ENCODE measurements around the gene FFAR4. TPM values are rescaled to one million over a fixed set of nuclear protein-coding genes. Genes with fewer than 3 reads are reported as not detected.

FFAR4 gene
- total RNA-seq, 6 experiments from 2014 or later = 0.07 to 0.27 (median 0.19) TPM

DNA sequence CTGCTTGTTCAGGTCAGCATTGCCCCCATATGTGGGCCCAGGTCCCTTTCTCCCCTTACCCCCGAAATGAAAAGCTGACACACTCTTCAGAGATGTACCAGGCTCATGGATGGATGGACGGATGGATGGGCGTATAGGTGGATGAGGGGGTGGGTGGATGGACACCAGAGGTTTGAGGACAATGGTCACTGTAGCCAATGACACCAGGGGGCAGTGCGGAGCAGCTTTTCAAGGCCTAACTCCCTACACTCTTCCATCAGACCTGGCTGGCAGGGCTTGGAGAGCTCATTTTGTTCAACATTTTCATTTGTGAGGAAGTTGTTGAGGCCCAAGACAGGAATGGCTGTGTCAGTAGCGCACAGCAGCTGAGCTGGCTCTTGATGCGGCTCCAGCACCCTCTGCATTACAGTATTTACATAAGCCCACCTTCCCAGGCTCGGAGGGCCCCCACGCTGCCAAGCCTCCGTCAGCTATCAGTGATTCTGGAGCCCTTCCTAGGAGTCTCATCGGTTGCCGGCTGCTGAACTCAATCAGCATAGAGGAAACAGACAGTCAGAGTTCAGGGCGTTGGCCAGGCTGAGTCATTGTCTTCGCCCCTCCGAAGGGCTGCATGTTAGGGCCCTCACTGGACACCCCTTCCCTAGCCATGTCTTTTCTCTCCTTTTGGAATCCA is 11.6 kb upstream of the FFAR4 start:
- H3K4me3 ChIP-seq = no peak overlapping the region
- peak; percentile 90 to 98 (median 97) for ATAC-seq
- H3K4me1 ChIP-seq = peaks cover 0 to 6% (median 0%) of the 10 kb centered on the region in 4 donors
- no peaks in the 10 kb centered on the region for H3K9me3 ChIP-seq
- 26% methylated on average over 8 of the region's 14 CpGs for WGBS (ENCODE audit: insufficient coverage, low coverage, low lambda C conversion rate, missing lambda C conversion rate)
- TF ChIP-seq POLR2A (IDR thresholded peaks at IDR 0.05) (no peak), CTCF (IDR thresholded peaks at IDR 0.05) (peak; percentile 69 to 82 (median 78))
- DNase-seq = peak; percentile 80 to 84 (median 81)
- H3K36me3 ChIP-seq = no peaks in the 10 kb centered on the region
- no peak overlapping the region for H3K27ac ChIP-seq
- intact Hi-C loops (cut with DNase I) = loop anchor here in 1 of 2 donors (10.0 kb wide), 1 partner anchor 130 kb away; no protein-coding TSS in a partner anchor
- no peaks in the 10 kb centered on the region for H3K27me3 ChIP-seq

- DNase-seq = no peak
- no peak overlapping the region for H3K27ac ChIP-seq
- H3K4me1 ChIP-seq = no peaks in the 10 kb centered on the region
- intact Hi-C loops (cut with DNase I) = loop anchor here in 1 of 2 donors (10.0 kb wide), 1 partner anchor 125 kb away; no protein-coding TSS in a partner anchor
- 95% methylated on average over 5 of the region's 9 CpGs for whole genome bisulfite sequencing (ENCODE audit: insufficient coverage, low coverage, low lambda C conversion rate, missing lambda C conversion rate)
- H3K27me3 ChIP-seq = no peaks in the 10 kb centered on the region
- H3K4me3 ChIP-seq = no peak overlapping the region
- no peaks in the 10 kb centered on the region for H3K36me3 ChIP-seq
- no peaks in the 10 kb centered on the region for H3K9me3 ChIP-seq
- TF ChIP-seq POLR2A (IDR thresholded peaks at IDR 0.05) = no peak
- TF ChIP-seq CTCF (IDR thresholded peaks at IDR 0.05) = no peak
- ATAC-seq = no peak
Observed at GRCh38 chr10:93559490-93559889, 7.0 kb upstream of the FFAR4 start.

- no peak overlapping the region for H3K4me3 ChIP-seq
- no peaks in the 10 kb centered on the region for H3K36me3 ChIP-seq
- no peaks in the 10 kb centered on the region for H3K4me1 ChIP-seq
- WGBS (ENCODE audit: insufficient coverage, low coverage, low lambda C conversion rate, missing lambda C conversion rate) = 90% methylated on average over 2 of the region's 6 CpGs
- TF ChIP-seq POLR2A (IDR thresholded peaks at IDR 0.05) (no peak), CTCF (IDR thresholded peaks at IDR 0.05) (no peak)
- no peak overlapping the region for H3K27ac ChIP-seq
- ATAC-seq = no peak
- no peak for DNase-seq
- intact Hi-C loops (cut with DNase I) = no loop called here
- H3K9me3 ChIP-seq = no peaks in the 10 kb centered on the region
- H3K27me3 ChIP-seq = no peaks in the 10 kb centered on the region
Observed at GRCh38 chr10:93560541-93560940, 5.9 kb upstream of the FFAR4 start.

DNA sequence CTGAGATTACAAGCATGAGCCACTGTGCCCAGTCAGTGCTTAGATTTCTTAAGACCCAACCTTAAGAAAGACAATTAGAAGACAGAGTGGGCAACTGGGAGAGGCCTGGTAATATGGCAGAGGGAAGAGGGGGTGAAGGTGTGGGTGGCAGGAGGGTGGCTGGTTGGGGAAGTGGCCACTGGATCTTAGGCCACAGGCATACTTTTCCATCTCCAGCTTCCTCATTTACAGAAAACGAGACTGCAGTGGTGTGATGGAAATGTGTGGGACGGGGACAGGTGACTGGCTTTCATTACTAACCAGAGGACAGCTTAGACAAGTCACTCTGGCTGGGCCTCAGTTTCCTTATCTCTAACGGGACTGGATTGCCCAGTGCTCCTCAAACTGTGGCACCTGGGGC is 1.0 kb upstream of the FFAR4 start:
- intact Hi-C loops (cut with DNase I) = no loop called here
- ATAC-seq (no peak), DNase-seq (no peak)
- Histone ChIP-seq H3K36me3 (no peaks in the 10 kb centered on the region), H3K4me1 (peaks cover 0 to 5% (median 0%) of the 10 kb centered on the region in 4 donors), H3K27me3 (peaks cover 0 to 7% of the 10 kb centered on the region in 2 donors), H3K9me3 (no peaks in the 10 kb centered on the region), H3K27ac (no peak overlapping the region), H3K4me3 (no peak overlapping the region)
- WGBS (ENCODE audit: insufficient coverage, low coverage, low lambda C conversion rate, missing lambda C conversion rate) = 40% methylated on average over 1 of the region's 3 CpGs
- TF ChIP-seq POLR2A (IDR thresholded peaks at IDR 0.05) (no peak), CTCF (IDR thresholded peaks at IDR 0.05) (no peak)
